Calu3 (cell line): ENCODE results near the gene TMEM232. TPM values are rescaled to one million over a fixed set of nuclear protein-coding genes. Genes with fewer than 3 reads are reported as not detected.

Experiments
- BruUV-seq: library from RNA; stranded (reverse); fragments of 400-500 nt; replicated peaks from 2 replicates; lab custom pipeline; 2021; lab: Mats Ljungman, UMichigan
- CTCF ChIA-PET: fragments of 300-600 bp; sonication (Branson Sonifier 250); formaldehyde crosslinking; loops from one replicate; lab custom pipeline; 2022; ENCODE audit warnings: antibody characterized with exemption; lab: Charles Lee
- DNase-seq: peaks from one replicate; pipeline ENCODE4 v3.0.0; 2022
- H3K27ac Mint-ChIP-seq: one replicate; pipeline ENCODE4 v1.8.0; 2022; ENCODE audit warnings: mixed read lengths; ENCODE audit not compliant: unreplicated experiment
- H3K27me3 Mint-ChIP-seq: one replicate; pipeline ENCODE4 v1.8.0; 2022; ENCODE audit warnings: mixed read lengths; ENCODE audit not compliant: unreplicated experiment
- H3K36me3 Mint-ChIP-seq: one replicate; pipeline ENCODE4 v1.8.0; 2022; ENCODE audit warnings: mild to moderate bottlenecking, moderate library complexity, mixed read lengths; ENCODE audit not compliant: insufficient read depth, unreplicated experiment
- H3K4me1 Mint-ChIP-seq: one replicate; pipeline ENCODE4 v1.8.0; 2022; ENCODE audit warnings: mild to moderate bottlenecking, low read depth, mixed read lengths; ENCODE audit not compliant: unreplicated experiment
- H3K4me3 Mint-ChIP-seq: one replicate; pipeline ENCODE4 v1.8.0; 2022; ENCODE audit warnings: mild to moderate bottlenecking, low read depth, moderate library complexity, mixed read lengths; ENCODE audit not compliant: unreplicated experiment
- H3K9me3 Mint-ChIP-seq: one replicate; pipeline ENCODE4 v1.8.0; 2022; ENCODE audit warnings: low read depth, mixed read lengths; ENCODE audit not compliant: unreplicated experiment
- CTCF ChIP-seq: fragments of 200-600 bp; IDR thresholded peaks from one replicate; pipeline ENCODE4 v1.8.0; 2022; ENCODE audit warnings: antibody characterized with exemption; ENCODE audit not compliant: unreplicated experiment
- intact Hi-C: fragments of 100-400 bp; cut with micrococcal nuclease; formaldehyde crosslinking; loops from one replicate; pipeline ENCODE4 v1.10.0; 2022; ENCODE audit not compliant: unreplicated experiment
- total RNA-seq: library from RNA; stranded (reverse); gene quantifications from 2 replicates; pipeline ENCODE4 v1.2.3, GENCODE V29; 2022

The TMEM232 gene
- total RNA-seq, 1 experiment from 2014 or later = 1.6 TPM

- no peak overlapping the region for H3K4me3 Mint-ChIP-seq
- CTCF ChIA-PET = no interaction called here
- DNase-seq = no peak
- no peaks in the 10 kb centered on the region for H3K4me1 Mint-ChIP-seq
- no peaks in the 10 kb centered on the region for H3K27me3 Mint-ChIP-seq
- H3K36me3 Mint-ChIP-seq = no peaks in the 10 kb centered on the region
- no peak for TF ChIP-seq CTCF
- no TSS peak for BruUV-seq
- intact Hi-C loops = no loop called here
- no peak overlapping the region for H3K27ac Mint-ChIP-seq
- peaks cover 5% of the 10 kb centered on the region for H3K9me3 Mint-ChIP-seq
Measured at GRCh38 chr5:110618941-110619340, 107.5 kb downstream of the TMEM232 start.

GRCh38 chr5:110616009-110616408, 110.5 kb downstream of the TMEM232 start:
- H3K4me1 Mint-ChIP-seq = no peaks in the 10 kb centered on the region
- intact Hi-C loops = no loop called here
- CTCF ChIA-PET = no interaction called here

GRCh38 chr5:110612794-110613247, 113.7 kb downstream of the TMEM232 start:
- Mint-ChIP-seq H3K9me3 (peaks cover 3% of the 10 kb centered on the region), H3K4me1 (no peaks in the 10 kb centered on the region), H3K36me3 (no peaks in the 10 kb centered on the region), H3K4me3 (no peak overlapping the region), H3K27me3 (no peaks in the 10 kb centered on the region), H3K27ac (no peak overlapping the region)
- no peak for DNase-seq
- CTCF ChIA-PET = no interaction called here
- intact Hi-C loops = no loop called here
- BruUV-seq = no TSS peak
- no peak for TF ChIP-seq CTCF

More at GRCh38 chr5:110616009-110616408, 110.5 kb downstream of the TMEM232 start:
- TF ChIP-seq CTCF = no peak
- no peak for DNase-seq
- Mint-ChIP-seq H3K36me3 (no peaks in the 10 kb centered on the region), H3K4me3 (no peak overlapping the region), H3K27me3 (no peaks in the 10 kb centered on the region), H3K9me3 (peaks cover 5% of the 10 kb centered on the region), H3K27ac (no peak overlapping the region)
- BruUV-seq = no TSS peak

- Mint-ChIP-seq H3K4me1 (no peaks in the 10 kb centered on the region), H3K27ac (no peak overlapping the region), H3K9me3 (peaks cover under 1% of the 10 kb centered on the region), H3K27me3 (no peaks in the 10 kb centered on the region), H3K36me3 (no peaks in the 10 kb centered on the region), H3K4me3 (no peak overlapping the region)
- CTCF ChIA-PET = no interaction called here
- no TSS peak for BruUV-seq
- no peak for TF ChIP-seq CTCF
- intact Hi-C loops = no loop called here
- DNase-seq = no peak
Measured at GRCh38 chr5:110611817-110612216, 114.7 kb downstream of the TMEM232 start.
